ENCODE measurements around the gene ASF1B.

- TF ChIP-seq, protein P1, sequence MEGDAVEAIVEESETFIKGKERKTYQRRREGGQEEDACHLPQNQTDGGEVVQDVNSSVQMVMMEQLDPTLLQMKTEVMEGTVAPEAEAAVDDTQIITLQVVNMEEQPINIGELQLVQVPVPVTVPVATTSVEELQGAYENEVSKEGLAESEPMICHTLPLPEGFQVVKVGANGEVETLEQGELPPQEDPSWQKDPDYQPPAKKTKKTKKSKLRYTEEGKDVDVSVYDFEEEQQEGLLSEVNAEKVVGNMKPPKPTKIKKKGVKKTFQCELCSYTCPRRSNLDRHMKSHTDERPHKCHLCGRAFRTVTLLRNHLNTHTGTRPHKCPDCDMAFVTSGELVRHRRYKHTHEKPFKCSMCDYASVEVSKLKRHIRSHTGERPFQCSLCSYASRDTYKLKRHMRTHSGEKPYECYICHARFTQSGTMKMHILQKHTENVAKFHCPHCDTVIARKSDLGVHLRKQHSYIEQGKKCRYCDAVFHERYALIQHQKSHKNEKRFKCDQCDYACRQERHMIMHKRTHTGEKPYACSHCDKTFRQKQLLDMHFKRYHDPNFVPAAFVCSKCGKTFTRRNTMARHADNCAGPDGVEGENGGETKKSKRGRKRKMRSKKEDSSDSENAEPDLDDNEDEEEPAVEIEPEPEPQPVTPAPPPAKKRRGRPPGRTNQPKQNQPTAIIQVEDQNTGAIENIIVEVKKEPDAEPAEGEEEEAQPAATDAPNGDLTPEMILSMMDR (conservative IDR thresholded peaks at IDR 0.05 in 1 of 2, IDR thresholded peaks at IDR 0.05 in 1 of 2; ENCODE audit: extremely low read depth in 1 of 2, insufficient read depth in 1 of 2, low read depth in 1 of 2, low read length in 2 of 2) = peak; percentile 60 to 91
- TF ChIP-seq EZH2 (IDR thresholded peaks at IDR 0.05; ENCODE audit: borderline replicate concordance, low read length) = no peak
These were observed at the start of gene ASF1B for GRCh38 chr19:14136509-14137281.
